ENCODE results near the gene DNAL1.
"Not testable (repeated sequence)": the region's sequence is repeated elsewhere in the genome, so short reads cannot be mapped to it uniquely, and the experiment has no call there.

DNAL1 gene

GRCh38 chr14:73637830-73638229 lies 7.0 kb upstream of the DNAL1 start:
- no peak for DNase-seq (ENCODE audit: low read depth)
- TF ChIP-seq, protein P1, sequence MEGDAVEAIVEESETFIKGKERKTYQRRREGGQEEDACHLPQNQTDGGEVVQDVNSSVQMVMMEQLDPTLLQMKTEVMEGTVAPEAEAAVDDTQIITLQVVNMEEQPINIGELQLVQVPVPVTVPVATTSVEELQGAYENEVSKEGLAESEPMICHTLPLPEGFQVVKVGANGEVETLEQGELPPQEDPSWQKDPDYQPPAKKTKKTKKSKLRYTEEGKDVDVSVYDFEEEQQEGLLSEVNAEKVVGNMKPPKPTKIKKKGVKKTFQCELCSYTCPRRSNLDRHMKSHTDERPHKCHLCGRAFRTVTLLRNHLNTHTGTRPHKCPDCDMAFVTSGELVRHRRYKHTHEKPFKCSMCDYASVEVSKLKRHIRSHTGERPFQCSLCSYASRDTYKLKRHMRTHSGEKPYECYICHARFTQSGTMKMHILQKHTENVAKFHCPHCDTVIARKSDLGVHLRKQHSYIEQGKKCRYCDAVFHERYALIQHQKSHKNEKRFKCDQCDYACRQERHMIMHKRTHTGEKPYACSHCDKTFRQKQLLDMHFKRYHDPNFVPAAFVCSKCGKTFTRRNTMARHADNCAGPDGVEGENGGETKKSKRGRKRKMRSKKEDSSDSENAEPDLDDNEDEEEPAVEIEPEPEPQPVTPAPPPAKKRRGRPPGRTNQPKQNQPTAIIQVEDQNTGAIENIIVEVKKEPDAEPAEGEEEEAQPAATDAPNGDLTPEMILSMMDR (IDR thresholded peaks at IDR 0.05; ENCODE audit: control insufficient read depth, extremely low read depth, insufficient read depth): no peak
- no peak overlapping the region for H3K4me3 ChIP-seq (ENCODE audit: low read depth, low read length)

DNA sequence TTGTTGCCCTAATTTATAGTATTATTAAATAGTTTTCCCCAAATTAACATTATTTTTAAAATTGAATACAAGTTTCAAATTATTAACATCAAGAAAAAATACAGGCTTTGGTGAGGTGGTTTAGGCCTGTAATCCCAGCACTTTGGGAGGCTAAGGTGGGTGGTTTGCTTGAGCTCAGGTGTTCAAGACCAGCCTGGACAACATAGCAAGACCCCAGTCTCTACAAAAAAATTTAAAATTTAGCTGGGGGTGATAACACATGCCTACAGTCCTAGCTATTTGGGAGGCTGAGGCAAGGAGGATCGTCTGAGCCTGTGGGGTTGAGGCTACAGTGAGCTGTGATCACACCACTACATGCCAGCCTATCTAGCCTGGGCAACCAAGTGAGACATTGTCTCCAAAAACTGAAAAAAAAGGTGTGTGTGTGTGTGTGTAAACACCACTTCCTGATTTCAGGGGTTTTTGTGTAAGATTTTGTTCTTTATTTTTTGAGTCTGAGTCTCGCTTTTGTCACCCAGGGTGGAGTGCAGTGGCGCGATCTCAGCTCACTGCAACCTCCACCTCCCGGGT lies 3.9 kb upstream of the DNAL1 start:
- H3K4me3 ChIP-seq (ENCODE audit: low read depth, low read length): no peak overlapping the region
- no peak for DNase-seq (ENCODE audit: low read depth)
- TF ChIP-seq, protein P1 (IDR thresholded peaks at IDR 0.05; ENCODE audit: control insufficient read depth, extremely low read depth, insufficient read depth): no peak

DNA sequence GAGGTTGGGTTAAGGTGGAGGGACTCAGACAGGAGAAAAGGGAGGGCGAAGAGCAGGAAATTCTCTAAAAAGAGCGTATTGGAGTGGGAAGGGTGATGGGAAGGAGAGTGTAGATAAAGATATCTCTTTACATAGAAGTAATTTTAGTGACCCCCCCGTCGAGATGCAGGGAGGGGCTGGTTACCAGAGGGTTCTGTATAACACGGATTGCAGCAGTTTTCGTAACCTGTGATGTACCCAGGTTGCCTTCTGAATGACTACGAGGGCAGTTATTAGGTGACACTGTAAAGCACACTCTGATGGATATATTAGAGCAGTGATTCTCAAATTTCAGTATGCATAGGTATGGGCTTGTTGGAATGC lies 443 bp downstream of the DNAL1 start:
- H3K4me3 ChIP-seq (ENCODE audit: low read depth, low read length): peak overlapping the region; percentile 93
- DNase-seq (ENCODE audit: low read depth): no peak
- TF ChIP-seq, protein P1 (IDR thresholded peaks at IDR 0.05; ENCODE audit: control insufficient read depth, extremely low read depth, insufficient read depth): no peak

GRCh38 chr14:73651005-73651404 lies 6.2 kb downstream of the DNAL1 start:
- DNase-seq (ENCODE audit: low read depth): no peak
- TF ChIP-seq, protein P1 (IDR thresholded peaks at IDR 0.05; ENCODE audit: control insufficient read depth, extremely low read depth, insufficient read depth): no peak
- no peak overlapping the region for H3K4me3 ChIP-seq (ENCODE audit: low read depth, low read length)

DNA sequence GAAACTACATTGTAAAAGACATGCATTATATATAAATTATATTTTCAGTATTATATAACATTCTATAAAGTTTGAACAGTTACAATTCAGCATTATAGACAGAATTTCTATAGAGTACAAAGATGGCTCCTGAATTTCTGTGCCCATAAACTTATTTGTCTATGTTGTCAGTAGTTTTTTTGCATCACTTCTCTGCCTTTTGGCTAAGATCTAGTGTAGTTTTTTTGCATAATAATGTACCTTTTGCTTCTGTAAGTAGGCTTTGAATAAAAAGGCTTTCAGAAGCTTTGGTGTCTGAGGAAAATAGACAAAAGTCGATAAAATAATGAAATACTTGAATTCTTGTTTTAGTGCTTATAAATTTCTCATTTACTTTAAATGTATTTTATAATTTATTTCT lies 11.1 kb downstream of the DNAL1 start:
- H3K4me3 ChIP-seq (ENCODE audit: low read depth, low read length): no peak overlapping the region
- TF ChIP-seq, protein P1 (IDR thresholded peaks at IDR 0.05; ENCODE audit: control insufficient read depth, extremely low read depth, insufficient read depth): no peak
- DNase-seq (ENCODE audit: low read depth): no peak

GRCh38 chr14:73659202-73659601 lies 14.4 kb downstream of the DNAL1 start:
- DNase-seq (ENCODE audit: low read depth); H3K4me3 ChIP-seq (ENCODE audit: low read depth, low read length): not testable (repeated sequence)

GRCh38 chr14:73660511-73660910 lies 15.7 kb downstream of the DNAL1 start:
- DNase-seq (ENCODE audit: low read depth): peak; percentile 99
- no peak overlapping the region for H3K4me3 ChIP-seq (ENCODE audit: low read depth, low read length)
- TF ChIP-seq, protein P1 (IDR thresholded peaks at IDR 0.05; ENCODE audit: control insufficient read depth, extremely low read depth, insufficient read depth): no peak

Measured in LNCaP clone FGC (cell line).